Endodermal cell (in vitro differentiated cells): ENCODE results near the gene HYDIN. TPM values are rescaled to one million over a fixed set of nuclear protein-coding genes. Genes with fewer than 3 reads are reported as not detected.

Source experiments
- DNase-seq: peaks from one replicate; pipeline ENCODE4 v3.0.0-alpha.2; 2017
- H3K27ac ChIP-seq: 2 replicates; pipeline ENCODE4 v1.5.1; 2013; ENCODE audit warnings: mild to moderate bottlenecking, low read depth, low read length, moderate library complexity
- H3K27me3 ChIP-seq: 2 replicates; pipeline ENCODE4 v1.6.1; 2013; ENCODE audit warnings: mild to moderate bottlenecking, low read length, moderate library complexity; ENCODE audit not compliant: insufficient read depth, control insufficient read depth, poor library complexity, severe bottlenecking
- H3K36me3 ChIP-seq: 2 replicates; pipeline ENCODE4 v1.7.0; 2013; ENCODE audit warnings: mild to moderate bottlenecking, low read length, moderate library complexity; ENCODE audit not compliant: control insufficient read depth, insufficient read depth
- H3K4me1 ChIP-seq: one replicate; pipeline ENCODE4 v1.7.0; 2013; ENCODE audit warnings: low read length; ENCODE audit not compliant: control insufficient read depth, insufficient read depth
- H3K4me3 ChIP-seq: 2 replicates; pipeline ENCODE4 v1.5.1; 2013; ENCODE audit warnings: mild to moderate bottlenecking, low read length, moderate library complexity
- H3K9ac ChIP-seq: 2 replicates; pipeline ENCODE4 v1.6.1; 2013; ENCODE audit warnings: mild to moderate bottlenecking, low read length, moderate library complexity; ENCODE audit not compliant: poor library complexity, severe bottlenecking; ENCODE audit errors: extremely low read depth
- H3K9me3 ChIP-seq: 2 replicates; pipeline ENCODE4 v1.6.1; 2013; ENCODE audit warnings: mild to moderate bottlenecking, low read length, moderate library complexity; ENCODE audit not compliant: control insufficient read depth
- H3K27ac Mint-ChIP-seq: 2 replicates; pipeline ENCODE4 v1.8.0; 2020; ENCODE audit warnings: mixed read lengths
- H3K27me3 Mint-ChIP-seq: 2 replicates; pipeline ENCODE4 v1.8.0; 2021; ENCODE audit warnings: mild to moderate bottlenecking, mixed read lengths; ENCODE audit not compliant: insufficient read depth
- H3K36me3 Mint-ChIP-seq: 2 replicates; pipeline ENCODE4 v1.8.0; 2020; ENCODE audit warnings: low read depth, mixed read lengths
- H3K4me1 Mint-ChIP-seq: 2 replicates; pipeline ENCODE4 v1.8.0; 2020; ENCODE audit warnings: mixed read lengths
- H3K4me3 Mint-ChIP-seq: 2 replicates; pipeline ENCODE4 v1.8.0; 2020; ENCODE audit warnings: mild to moderate bottlenecking, moderate library complexity, mixed read lengths
- H3K9me3 Mint-ChIP-seq: 2 replicates; pipeline ENCODE4 v1.8.0; 2020; ENCODE audit warnings: mild to moderate bottlenecking, mixed read lengths
- CTCF ChIP-seq: fragments of 200-600 bp; sonication (generic); conservative IDR thresholded peaks from 2 replicates; pipeline ENCODE4 v1.5.0; 2021; ENCODE audit warnings: antibody characterized with exemption, mild to moderate bottlenecking
- WGBS, 2 experiments: methylation state at CpG; one replicate each; pipeline versions ENCODE4 v1.1.5 to v1.1.7; 2013; ENCODE audit warnings: missing lambda C conversion rate in 2 of 2, mixed read lengths in 1 of 2; ENCODE audit not compliant: insufficient coverage in 1 of 2, insufficient read length in 1 of 2; 5-methylcytosine and 5-hydroxymethylcytosine counted together
- total RNA-seq, 2 donors: library from RNA; stranded (reverse); fragmentation: NEBNext Ultra II Directional in 1 of 2; extraction: Animal tissue kit (Norgen Biotek cat#: 25700) in 1 of 2; gene quantifications; 2 replicates in 1 of 2; 3 replicates in 1 of 2; pipeline ENCODE4 v1.2.1, GENCODE V29; 2021

HYDIN gene
- total RNA-seq, 2 donors from 2014 or later, result 6.4 to 7.7 TPM

DNA sequence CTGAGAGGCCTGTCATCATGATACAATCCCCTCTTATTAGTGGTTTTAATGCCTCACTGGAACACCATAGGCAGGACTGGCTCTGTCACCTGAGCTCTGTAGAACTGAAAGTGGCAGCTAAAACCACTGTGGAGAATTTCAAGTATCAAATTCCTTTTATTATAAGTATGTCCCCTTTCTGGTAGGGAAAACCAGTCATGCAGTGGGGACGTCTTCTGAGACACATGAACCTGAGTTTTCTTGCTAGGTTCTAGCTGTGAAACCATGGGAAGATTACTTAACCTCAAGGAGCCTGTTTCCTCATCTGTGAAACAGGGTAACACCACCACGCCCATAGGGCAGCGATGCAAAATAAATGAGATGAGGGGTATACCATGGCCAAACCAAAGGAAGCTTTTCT is 434.2 kb downstream of the HYDIN start:
- Mint-ChIP-seq H3K27ac (no peak overlapping the region), H3K4me1 (peaks cover 12% of the 10 kb centered on the region), H3K36me3 (peaks cover 12% of the 10 kb centered on the region), H3K4me3 (no peak overlapping the region), H3K27me3 (no peaks in the 10 kb centered on the region), H3K9me3 (no peaks in the 10 kb centered on the region)
- 93 to 100% methylated on average over 2 to 3 of the region's 3 CpGs for WGBS, 2 experiments
- no peak overlapping the region for H3K9ac ChIP-seq
- no peaks in the 10 kb centered on the region for H3K9me3 ChIP-seq
- no peak for TF ChIP-seq CTCF
- no peaks in the 10 kb centered on the region for H3K27me3 ChIP-seq
- H3K36me3 ChIP-seq, result peaks cover 6% of the 10 kb centered on the region
- no peak overlapping the region for H3K4me3 ChIP-seq
- DNase-seq, result no peak
- H3K27ac ChIP-seq, result no peak overlapping the region
- H3K4me1 ChIP-seq, result no peaks in the 10 kb centered on the region

DNA sequence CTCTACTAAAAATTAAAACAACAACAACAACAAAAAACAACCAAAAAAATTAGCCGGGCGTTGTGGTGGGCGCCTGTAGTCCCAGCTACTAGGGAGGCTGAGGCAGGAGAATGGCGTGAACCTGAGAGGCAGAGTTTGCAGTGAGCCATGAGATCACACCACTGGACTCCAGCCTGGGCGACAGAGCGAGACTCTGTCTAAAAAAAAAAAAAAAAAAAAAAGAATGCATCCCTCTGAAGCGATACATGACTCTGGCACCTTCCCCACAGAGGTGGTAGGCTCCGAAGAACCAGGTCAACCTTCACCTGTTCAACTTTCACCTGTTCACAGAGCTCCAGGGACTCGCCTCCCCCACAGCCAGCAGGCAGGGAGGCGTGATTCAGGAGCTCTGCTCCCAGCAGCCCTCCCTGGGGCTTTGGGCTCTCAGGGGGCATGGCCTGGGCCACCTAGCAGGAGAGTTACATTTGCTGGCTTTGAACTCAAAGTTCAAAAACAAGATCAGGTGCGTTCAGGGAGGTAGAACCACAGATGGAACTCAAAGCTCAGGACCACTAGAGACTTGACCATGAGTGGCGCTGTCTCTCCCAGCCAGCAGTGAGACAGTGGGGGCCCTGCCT is 435.1 kb downstream of the HYDIN start:
- Histone ChIP-seq H3K9ac (no peak overlapping the region), H3K27me3 (no peaks in the 10 kb centered on the region), H3K4me3 (no peak overlapping the region), H3K27ac (no peak overlapping the region), H3K4me1 (no peaks in the 10 kb centered on the region), H3K36me3 (peaks cover 6% of the 10 kb centered on the region), H3K9me3 (no peaks in the 10 kb centered on the region)
- TF ChIP-seq CTCF, result no peak
- WGBS, 2 experiments, result 93 to 100% methylated on average over 8 to 10 of the region's 12 CpGs
- no peaks in the 10 kb centered on the region for H3K27me3 Mint-ChIP-seq
- no peak for DNase-seq
- peaks cover 19% of the 10 kb centered on the region for H3K4me1 Mint-ChIP-seq
- H3K4me3 Mint-ChIP-seq, result no peak overlapping the region
- H3K36me3 Mint-ChIP-seq, result peaks cover 12% of the 10 kb centered on the region
- no peaks in the 10 kb centered on the region for H3K9me3 Mint-ChIP-seq
- no peak overlapping the region for H3K27ac Mint-ChIP-seq

GRCh38 chr16:70793851-70794502 is 436.5 kb downstream of the HYDIN start:
- no peak for TF ChIP-seq CTCF
- peaks cover 6% of the 10 kb centered on the region for H3K36me3 ChIP-seq
- WGBS, 2 experiments, result 81 to 88% methylated on average over 6 to 8 of the region's 8 CpGs
- H3K4me3 Mint-ChIP-seq, result no peak overlapping the region
- H3K4me3 ChIP-seq, result no peak overlapping the region
- no peaks in the 10 kb centered on the region for H3K9me3 Mint-ChIP-seq
- DNase-seq, result no peak
- no peaks in the 10 kb centered on the region for H3K27me3 ChIP-seq
- no peaks in the 10 kb centered on the region for H3K9me3 ChIP-seq
- H3K27ac Mint-ChIP-seq, result no peak overlapping the region
- no peaks in the 10 kb centered on the region for H3K4me1 ChIP-seq
- H3K27ac ChIP-seq, result no peak overlapping the region
- H3K27me3 Mint-ChIP-seq, result no peaks in the 10 kb centered on the region
- H3K36me3 Mint-ChIP-seq, result peaks cover 12% of the 10 kb centered on the region
- no peak overlapping the region for H3K9ac ChIP-seq
- peaks cover 19% of the 10 kb centered on the region for H3K4me1 Mint-ChIP-seq
